Middle frontal gyrus (tissue), 1 donor: ENCODE results near the gene ALG6.
"Not testable (repeated sequence)": the region's sequence is repeated elsewhere in the genome, so short reads cannot be mapped to it uniquely, and the experiment has no call there.

Experiments
- DNase-seq: peaks from one replicate; pipeline ENCODE4 v3.0.0-alpha.2; 2015; ENCODE audit warnings: low spot score; ENCODE audit errors: extremely low spot score

The ALG6 gene

DNA sequence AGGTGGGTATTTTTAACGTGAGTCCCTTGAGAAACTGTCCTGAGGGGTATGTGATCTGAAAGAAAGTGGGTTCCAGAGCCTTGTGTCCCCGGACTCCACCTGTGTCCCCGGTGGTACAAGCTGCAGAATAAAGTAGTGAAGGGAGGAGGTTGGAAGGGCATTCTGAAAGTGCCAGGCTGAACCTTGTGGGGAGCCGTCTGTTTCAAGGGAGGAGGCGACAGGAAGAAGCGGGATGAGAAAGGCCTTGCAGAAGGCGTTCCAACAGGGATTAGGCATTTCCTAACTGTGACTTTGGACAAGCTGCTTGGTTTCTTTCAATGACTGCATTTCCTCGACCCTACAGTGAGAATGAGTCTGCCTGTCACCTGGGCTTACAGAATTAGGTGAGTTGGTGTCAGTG lies 39.3 kb upstream of the ALG6 start:
- no peak for DNase-seq

GRCh38 chr1:63328781-63329180 lies 38.6 kb upstream of the ALG6 start:
- no peak for DNase-seq

DNA sequence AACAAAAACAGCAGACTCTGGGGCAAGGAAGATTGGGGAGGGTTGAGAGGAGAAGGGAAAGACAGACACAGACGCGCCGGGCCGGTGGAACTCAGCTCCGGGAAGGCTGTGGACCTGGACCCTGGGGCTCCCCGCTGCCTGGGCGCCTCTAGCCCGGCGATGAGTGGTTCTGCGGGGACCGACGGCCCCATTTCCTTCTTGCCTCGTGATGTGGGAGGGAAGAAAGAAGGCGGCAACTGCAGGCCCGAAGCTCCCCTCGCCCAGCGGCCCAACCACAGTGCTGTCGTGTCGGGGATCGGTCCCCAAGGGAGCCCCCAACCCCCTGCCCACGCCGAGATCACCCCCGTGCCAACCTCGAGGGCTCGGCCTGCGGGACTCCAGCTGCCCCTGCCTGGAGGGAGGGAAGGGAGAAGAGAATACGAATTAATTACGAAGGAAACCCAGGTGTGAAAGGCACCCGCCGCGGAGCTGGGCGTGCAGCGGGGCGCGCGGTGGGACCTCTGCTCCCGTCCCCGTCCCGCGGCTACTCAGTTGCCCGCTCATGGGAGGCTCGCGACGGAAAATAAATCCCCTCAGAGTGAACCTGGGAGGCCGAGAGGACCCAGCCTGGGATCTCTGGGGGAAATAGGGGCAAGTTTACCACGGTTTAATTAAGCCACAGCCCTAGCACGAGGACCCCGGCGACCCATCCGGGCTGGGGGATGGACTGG lies 37.7 kb upstream of the ALG6 start:
- DNase-seq: no peak

DNA sequence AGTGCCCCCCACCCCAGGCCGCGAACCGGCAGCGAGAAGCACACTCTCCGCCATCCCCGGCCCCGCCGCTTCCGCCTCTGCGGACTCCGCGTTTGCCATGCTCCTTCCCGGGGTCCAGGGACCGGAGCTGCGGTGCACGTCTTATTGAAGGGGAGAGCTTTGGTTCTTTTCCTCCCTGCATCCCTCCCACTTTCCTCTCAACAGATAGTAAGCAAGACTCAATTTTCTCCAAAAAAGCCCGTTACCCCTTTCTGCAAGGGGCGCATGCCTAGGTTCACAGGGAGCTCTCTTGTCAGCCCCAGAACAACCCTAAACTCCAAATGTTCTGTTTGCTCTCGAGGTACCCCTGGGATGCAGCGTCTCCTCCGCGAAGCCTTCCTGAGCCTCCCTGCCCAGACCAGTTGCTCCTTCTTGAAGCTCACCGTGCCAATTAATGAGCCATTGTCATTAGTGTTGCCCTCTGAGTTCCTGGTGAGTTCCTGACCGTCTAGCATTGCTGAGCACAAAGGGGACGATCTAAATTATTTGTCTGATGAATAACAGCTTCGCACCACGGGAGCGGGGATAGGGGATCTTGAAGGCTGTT lies 37.0 kb upstream of the ALG6 start:
- DNase-seq: no peak

DNA sequence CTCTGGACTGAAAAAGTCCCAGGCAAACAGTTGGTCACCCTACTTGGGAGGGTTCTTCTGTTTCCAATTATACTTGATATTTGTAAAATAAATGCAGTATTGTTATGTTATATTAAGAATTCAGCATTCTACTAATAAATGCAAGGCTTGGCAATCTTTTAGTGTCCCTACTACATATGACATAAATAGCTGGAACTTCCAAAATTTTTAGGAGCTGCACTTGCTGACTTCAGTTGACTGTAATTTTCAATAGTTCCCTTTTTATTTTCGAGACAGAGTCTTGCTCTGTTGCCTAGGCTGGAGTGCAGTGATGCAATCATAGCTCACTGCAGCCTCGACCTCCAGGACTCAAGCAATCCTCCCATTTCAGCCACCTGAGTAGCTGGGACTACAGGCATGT lies 25.0 kb upstream of the ALG6 start:
- DNase-seq: no peak

DNA sequence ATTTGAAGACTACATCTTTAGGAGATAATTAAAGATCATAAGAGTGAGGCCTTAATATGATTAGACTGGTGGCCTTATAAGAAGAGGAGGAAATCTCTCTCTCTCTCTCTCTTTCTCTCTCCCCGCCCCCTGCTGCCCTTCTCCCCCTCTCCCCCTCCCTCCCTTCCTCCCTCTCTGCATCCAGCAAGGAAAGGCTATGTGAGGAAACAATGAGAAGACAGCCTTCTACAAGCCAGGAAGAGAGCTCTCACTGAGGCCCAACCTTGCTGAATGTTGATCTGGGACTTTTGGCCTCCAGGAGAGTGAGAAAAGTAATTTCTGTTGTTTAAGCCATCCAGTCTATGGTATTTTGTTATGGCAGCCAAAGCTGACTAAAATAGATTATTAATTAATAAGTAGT lies 23.5 kb upstream of the ALG6 start:
- DNase-seq: no peak

GRCh38 chr1:63350320-63350719 lies 17.1 kb upstream of the ALG6 start:
- no peak for DNase-seq

- DNase-seq: no peak
These were observed 14.7 kb upstream of the ALG6 start for GRCh38 chr1:63352736-63353135.

DNA sequence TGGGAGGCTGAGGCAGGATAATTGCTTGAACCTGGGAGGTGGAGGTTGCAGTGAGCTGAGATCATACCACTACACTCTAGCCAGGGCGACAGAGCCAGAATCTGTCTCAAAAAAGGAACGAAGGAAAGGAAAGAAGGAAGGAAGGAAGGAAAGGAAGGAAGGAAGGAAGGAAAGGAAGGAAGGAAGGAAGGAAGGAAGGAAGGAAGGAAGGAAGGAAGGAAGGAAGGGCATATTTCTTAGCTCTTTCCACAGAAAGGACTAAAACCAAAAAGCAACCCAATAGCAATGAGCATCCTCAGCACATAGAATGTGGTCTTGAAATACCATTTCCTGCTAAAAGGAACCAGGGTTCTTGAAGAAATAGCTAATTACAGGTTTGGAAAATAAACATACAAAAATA lies 11.2 kb upstream of the ALG6 start:
- DNase-seq: not testable (repeated sequence)

DNA sequence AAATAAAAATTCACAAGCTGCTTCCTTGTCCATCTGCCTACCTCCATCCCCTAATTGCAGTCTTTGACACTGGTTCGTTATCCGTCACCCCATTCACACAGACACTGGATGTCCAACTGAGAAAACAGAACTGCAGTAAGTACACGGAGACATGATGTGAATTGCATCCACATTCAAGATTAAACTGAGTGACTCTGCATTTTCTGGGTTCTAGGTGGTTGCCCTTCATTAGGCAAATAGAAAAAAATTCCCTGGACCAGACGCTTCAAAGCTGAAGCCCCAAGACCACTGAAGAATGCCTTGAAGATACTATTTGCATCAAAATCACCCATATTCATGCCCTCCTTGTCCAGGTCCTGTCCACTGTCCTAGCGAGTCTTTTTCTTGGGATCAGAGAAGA lies 7.9 kb upstream of the ALG6 start:
- DNase-seq: no peak

- DNase-seq: no peak
These were observed 5.4 kb upstream of the ALG6 start for GRCh38 chr1:63362073-63362472.

- DNase-seq: no peak
These were observed 4.8 kb upstream of the ALG6 start for GRCh38 chr1:63362578-63362977.

- no peak for DNase-seq
These were observed 4.4 kb upstream of the ALG6 start for GRCh38 chr1:63363014-63363413.

- no peak for DNase-seq
These were observed 566 bp upstream of the ALG6 start for GRCh38 chr1:63366908-63367214.

DNA sequence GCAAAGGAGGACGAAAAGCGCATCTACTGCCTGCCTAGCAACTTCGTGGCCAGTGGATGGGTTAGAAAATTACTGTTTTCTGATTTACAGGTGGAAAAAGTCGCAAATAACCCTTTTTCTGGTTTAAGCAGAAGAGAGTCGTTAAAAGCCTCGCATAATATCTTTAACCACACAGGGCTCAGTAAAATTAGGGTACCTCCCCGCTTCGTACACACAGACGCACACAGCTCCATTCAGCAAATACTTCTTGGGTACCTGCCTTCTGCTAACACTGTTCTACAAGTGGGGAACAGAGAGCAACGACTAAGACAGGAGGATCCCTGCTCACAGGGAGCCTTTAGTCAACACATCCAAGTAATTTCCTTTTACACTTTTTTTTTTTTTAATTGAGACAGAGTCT lies 704 bp downstream of the ALG6 start:
- DNase-seq: no peak

- no peak for DNase-seq
These were observed 12.2 kb downstream of the ALG6 start for GRCh38 chr1:63379583-63379982.

- DNase-seq: no peak
These were observed 14.3 kb downstream of the ALG6 start for GRCh38 chr1:63381741-63382140.

GRCh38 chr1:63401945-63402344 lies 34.5 kb downstream of the ALG6 start:
- no peak for DNase-seq

DNA sequence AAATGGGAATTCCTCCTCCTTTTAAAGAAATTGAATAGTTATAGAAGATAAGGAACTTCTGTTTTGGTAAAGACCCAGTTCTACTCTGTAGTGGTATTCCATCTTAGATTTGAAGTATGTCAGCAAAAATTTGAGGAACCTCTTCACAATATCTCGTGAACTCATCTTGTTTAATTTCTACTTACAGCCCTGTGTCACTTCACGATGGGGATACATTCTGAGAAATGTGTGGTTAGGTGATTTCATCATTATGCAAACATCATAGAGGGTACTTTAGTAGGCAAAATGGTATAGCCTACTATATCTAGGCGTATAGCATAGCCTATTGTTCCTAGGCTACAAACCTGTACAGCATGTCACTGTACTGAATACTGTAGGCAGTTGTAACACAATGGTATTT lies 36.0 kb downstream of the ALG6 start:
- DNase-seq: no peak

- no peak for DNase-seq
These were observed 37.6 kb downstream of the ALG6 start for GRCh38 chr1:63405021-63405420.

- no peak for DNase-seq
These were observed 38.6 kb downstream of the ALG6 start for GRCh38 chr1:63405987-63406386.

GRCh38 chr1:63407002-63407401 lies 39.6 kb downstream of the ALG6 start:
- no peak for DNase-seq

DNA sequence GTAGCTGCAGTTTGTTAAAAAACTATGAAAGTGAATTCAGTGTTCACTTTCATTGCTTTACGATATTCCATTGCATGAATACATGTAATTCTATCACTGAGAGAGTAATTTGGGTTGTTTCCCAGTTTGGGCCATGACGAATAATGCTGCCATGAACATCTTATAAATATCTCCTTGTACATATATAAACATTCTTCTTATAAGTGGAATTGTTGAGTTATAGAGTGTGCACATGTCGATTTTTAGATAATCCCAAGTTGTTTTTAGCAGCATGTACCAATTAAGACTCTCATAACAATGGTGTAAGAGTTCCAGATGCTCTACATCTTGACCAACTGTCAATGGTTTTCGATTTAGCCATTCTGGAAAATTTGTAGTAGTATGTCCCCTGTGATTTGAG lies 40.9 kb downstream of the ALG6 start:
- DNase-seq: no peak

- no peak for DNase-seq
These were observed 43.6 kb downstream of the ALG6 start for GRCh38 chr1:63411066-63411465.
